ENCODE measurements around the gene NBDY. TPM values are rescaled to one million over a fixed set of nuclear protein-coding genes. Genes with fewer than 3 reads are reported as not detected.
A peak's percentile ranks its signal among the peaks of the same experiment; 100 is the strongest.

Gene NBDY
- total RNA-seq, 1 donor from 2014 or later: 90.1 TPM

- no peak for DNase-seq (ENCODE audit: low spot score)
- peaks cover 43% of the 10 kb centered on the region for H3K36me3 Mint-ChIP-seq (ENCODE audit: low read depth, unreplicated experiment)
- H3K27me3 Mint-ChIP-seq (ENCODE audit: unreplicated experiment): peaks cover 13% of the 10 kb centered on the region
- H3K4me1 Mint-ChIP-seq (ENCODE audit: unreplicated experiment): peaks cover 28% of the 10 kb centered on the region
- H3K9me3 Mint-ChIP-seq (ENCODE audit: unreplicated experiment): no peaks in the 10 kb centered on the region
- H3K4me3 Mint-ChIP-seq (ENCODE audit: unreplicated experiment): no peak overlapping the region
- no peak for TF ChIP-seq CTCF (IDR thresholded peaks at IDR 0.05; ENCODE audit: unreplicated experiment)
- H3K27ac Mint-ChIP-seq (ENCODE audit: unreplicated experiment): no peak overlapping the region
These were observed 60.6 kb downstream of the NBDY start for GRCh38 chrX:56789518-56790070.

- TF ChIP-seq CTCF (IDR thresholded peaks at IDR 0.05; ENCODE audit: unreplicated experiment): no peak
- Mint-ChIP-seq H3K9me3 (ENCODE audit: unreplicated experiment) (no peaks in the 10 kb centered on the region), H3K4me1 (ENCODE audit: unreplicated experiment) (peaks cover 17% of the 10 kb centered on the region), H3K27ac (ENCODE audit: unreplicated experiment) (no peak overlapping the region), H3K36me3 (ENCODE audit: low read depth, unreplicated experiment) (peaks cover 41% of the 10 kb centered on the region), H3K4me3 (ENCODE audit: unreplicated experiment) (no peak overlapping the region), H3K27me3 (ENCODE audit: unreplicated experiment) (peaks cover 11% of the 10 kb centered on the region)
- no peak for DNase-seq (ENCODE audit: low spot score)
These were observed 61.7 kb downstream of the NBDY start for GRCh38 chrX:56790778-56791177.

GRCh38 chrX:56791456-56791855, 62.4 kb downstream of the NBDY start:
- no peaks in the 10 kb centered on the region for H3K9me3 Mint-ChIP-seq (ENCODE audit: unreplicated experiment)
- peak overlapping the region; percentile 56 for H3K4me3 Mint-ChIP-seq (ENCODE audit: unreplicated experiment)
- DNase-seq (ENCODE audit: low spot score): no peak
- peaks cover 38% of the 10 kb centered on the region for H3K36me3 Mint-ChIP-seq (ENCODE audit: low read depth, unreplicated experiment)
- no peak overlapping the region for H3K27ac Mint-ChIP-seq (ENCODE audit: unreplicated experiment)
- H3K4me1 Mint-ChIP-seq (ENCODE audit: unreplicated experiment): peaks cover 22% of the 10 kb centered on the region
- peaks cover 12% of the 10 kb centered on the region for H3K27me3 Mint-ChIP-seq (ENCODE audit: unreplicated experiment)
- TF ChIP-seq CTCF (IDR thresholded peaks at IDR 0.05; ENCODE audit: unreplicated experiment): no peak

GRCh38 chrX:56792270-56793111, 63.4 kb downstream of the NBDY start:
- H3K27me3 Mint-ChIP-seq (ENCODE audit: unreplicated experiment): peaks cover 6% of the 10 kb centered on the region
- H3K27ac Mint-ChIP-seq (ENCODE audit: unreplicated experiment): no peak overlapping the region
- no peaks in the 10 kb centered on the region for H3K9me3 Mint-ChIP-seq (ENCODE audit: unreplicated experiment)
- TF ChIP-seq CTCF (IDR thresholded peaks at IDR 0.05; ENCODE audit: unreplicated experiment): no peak
- H3K4me1 Mint-ChIP-seq (ENCODE audit: unreplicated experiment): peaks cover 31% of the 10 kb centered on the region
- H3K4me3 Mint-ChIP-seq (ENCODE audit: unreplicated experiment): no peak overlapping the region
- no peak for DNase-seq (ENCODE audit: low spot score)
- H3K36me3 Mint-ChIP-seq (ENCODE audit: low read depth, unreplicated experiment): peaks cover 30% of the 10 kb centered on the region

- Mint-ChIP-seq H3K27ac (ENCODE audit: unreplicated experiment) (no peak overlapping the region), H3K4me3 (ENCODE audit: unreplicated experiment) (no peak overlapping the region), H3K27me3 (ENCODE audit: unreplicated experiment) (peaks cover 6% of the 10 kb centered on the region), H3K9me3 (ENCODE audit: unreplicated experiment) (no peaks in the 10 kb centered on the region), H3K4me1 (ENCODE audit: unreplicated experiment) (peaks cover 34% of the 10 kb centered on the region), H3K36me3 (ENCODE audit: low read depth, unreplicated experiment) (peaks cover 27% of the 10 kb centered on the region)
- DNase-seq (ENCODE audit: low spot score): no peak
- TF ChIP-seq CTCF (IDR thresholded peaks at IDR 0.05; ENCODE audit: unreplicated experiment): no peak
These were observed 64.0 kb downstream of the NBDY start for GRCh38 chrX:56793112-56793430.
